Brain microvascular endothelial cell (primary cell): ENCODE results near the gene ZNF711.

ENCODE experiments used
- DNase-seq: peaks from one replicate; pipeline ENCODE4 v3.0.0-alpha.2; 2020
- H3K27ac ChIP-seq: fragments of 250-450 bp; sonication (Bioruptor Pico); 2 replicates; pipeline ENCODE4 v1.5.1; 2020; ENCODE audit warnings: mild to moderate bottlenecking, moderate library complexity
- H3K27me3 ChIP-seq: fragments of 250-450 bp; sonication (Bioruptor Pico); replicated peaks from 2 replicates; pipeline ENCODE4 v1.5.1; 2020; ENCODE audit warnings: mild to moderate bottlenecking
- H3K36me3 ChIP-seq: fragments of 250-450 bp; sonication (Bioruptor Pico); replicated peaks from 2 replicates; pipeline ENCODE4 v1.5.1; 2020; ENCODE audit warnings: mild to moderate bottlenecking
- H3K4me3 ChIP-seq: 2 replicates; pipeline ENCODE4 v1.5.1; 2011; ENCODE audit warnings: low read depth, mild to moderate bottlenecking, control low read depth, low read length, moderate library complexity
- CTCF ChIP-seq: IDR thresholded peaks from 2 replicates; pipeline ENCODE4 v1.5.1; 2011; ENCODE audit warnings: low read depth, mild to moderate bottlenecking, moderate library complexity, low read length, control low read depth, inconsistent platforms; ENCODE audit errors: missing control alignments
- in situ Hi-C: cut with HindIII; loops from 2 replicates; pipeline ENCODE4 v1.10.0; 2017; ENCODE audit warnings: low sequenced_read_pairs, low pct_ligation_motif_present

Gene ZNF711

GRCh38 chrX:85243761-85244449 lies at the start of gene ZNF711, which contains the start of gene SATL1:
Gene ZNF711 (plus strand): TSS chrX:85243991. CDS start chrX:85247573, 3,582 bp downstream.
Gene SATL1 (minus strand): TSS chrX:85243779. CDS start chrX:85108968, 134,811 bp downstream.
- Histone ChIP-seq H3K27me3 (no peaks in the 10 kb centered on the region), H3K27ac (no peak within 1 kb of the TSS), H3K36me3 (no peaks in the 10 kb centered on the region), H3K4me3 (peak within 1 kb of the TSS; percentile 69)
- DNase-seq, result peak; percentile 29
- TF ChIP-seq CTCF, result no peak
- in situ Hi-C loops, result no loop called here

GRCh38 chrX:85196319-85196718 lies 47.5 kb upstream of the ZNF711 start:
- TF ChIP-seq CTCF, result no peak
- Histone ChIP-seq H3K4me3 (no peak overlapping the region), H3K27ac (no peak overlapping the region), H3K36me3 (no peaks in the 10 kb centered on the region), H3K27me3 (no peaks in the 10 kb centered on the region)
- in situ Hi-C loops, result no loop called here
- no peak for DNase-seq

- no peak for DNase-seq
- no peak overlapping the region for H3K4me3 ChIP-seq
- no peak overlapping the region for H3K27ac ChIP-seq
- TF ChIP-seq CTCF, result no peak
- H3K27me3 ChIP-seq, result no peaks in the 10 kb centered on the region
- no peaks in the 10 kb centered on the region for H3K36me3 ChIP-seq
- in situ Hi-C loops, result no loop called here
Observed at GRCh38 chrX:85203461-85203970, 40.3 kb upstream of the ZNF711 start.

- no peak for DNase-seq
- in situ Hi-C loops, result no loop called here
Observed at GRCh38 chrX:85213792-85214530, 29.8 kb upstream of the ZNF711 start.

GRCh38 chrX:85215946-85216345 lies 27.8 kb upstream of the ZNF711 start:
- TF ChIP-seq CTCF, result no peak
- no peaks in the 10 kb centered on the region for H3K27me3 ChIP-seq
- H3K27ac ChIP-seq, result no peak overlapping the region
- in situ Hi-C loops, result no loop called here
- DNase-seq, result no peak
- H3K4me3 ChIP-seq, result no peak overlapping the region
- H3K36me3 ChIP-seq, result no peaks in the 10 kb centered on the region

More at GRCh38 chrX:85213792-85214530, 29.8 kb upstream of the ZNF711 start:
- Histone ChIP-seq H3K36me3 (no peaks in the 10 kb centered on the region), H3K4me3 (no peak overlapping the region), H3K27me3 (no peaks in the 10 kb centered on the region), H3K27ac (no peak overlapping the region)
- TF ChIP-seq CTCF, result no peak
